Endothelial cell of umbilical vein (primary cell): ENCODE data around the gene ASB1. TPM values are rescaled to one million over a fixed set of nuclear protein-coding genes. Genes with fewer than 3 reads are reported as not detected.

Source experiments
- BruUV-seq: library from RNA; stranded (reverse); fragments of 400-500 nt; replicated peaks from 2 replicates; lab custom pipeline; 2021; lab: Mats Ljungman, UMichigan
- CTCF ChIA-PET: fragments of 300-600, 350-600 bp; sonication (Branson Sonifier 250); formaldehyde crosslinking; loops from one replicate; lab custom pipeline; 2021; ENCODE audit warnings: antibody characterized with exemption, inconsistent platforms; lab: Charles Lee
- POLR2A ChIA-PET: fragments of 300-600, 350-600 bp; sonication (Branson Sonifier 250); formaldehyde crosslinking; loops from one replicate; lab custom pipeline; 2021; ENCODE audit warnings: antibody characterized with exemption, inconsistent platforms; lab: Charles Lee
- DNase-seq: peaks from one replicate; pipeline ENCODE4 v3.0.0-alpha.2; 2011; ENCODE audit warnings: low read depth, low spot score
- FAIRE-seq: peaks from 2 replicates; lab custom pipeline; 2011; peaks lifted over from hg19 to GRCh38; lab: Jason Lieb, UNC
- H2AFZ ChIP-seq: 2 replicates; pipeline ENCODE4 v1.6.0; 2012; ENCODE audit warnings: low read depth, low read length, control low read depth, inconsistent platforms
- H3K27ac ChIP-seq: 2 replicates; pipeline ENCODE4 v1.5.1; 2011; ENCODE audit warnings: low read depth, mild to moderate bottlenecking, control low read depth, low read length, moderate library complexity; ENCODE audit not compliant: insufficient read depth
- H3K27me3 ChIP-seq, 2 experiments: 2 replicates each; pipeline versions ENCODE4 v1.6.0 to v1.6.1; 2011; ENCODE audit warnings: low read length in 2 of 2, mixed read lengths in 1 of 2; ENCODE audit not compliant: control insufficient read depth in 2 of 2, insufficient read depth in 2 of 2
- H3K36me3 ChIP-seq, 2 experiments: 2 replicates in 1 of 2; 3 replicates in 1 of 2; pipeline ENCODE4 v1.5.1; 2011; ENCODE audit warnings: low read length in 2 of 2, mild to moderate bottlenecking in 1 of 2, moderate library complexity in 1 of 2; ENCODE audit not compliant: control insufficient read depth in 2 of 2, insufficient read depth in 2 of 2; ENCODE audit errors: extremely low read depth in 1 of 2
- H3K4me1 ChIP-seq: 3 replicates; pipeline ENCODE4 v1.5.1; 2011; ENCODE audit warnings: mild to moderate bottlenecking, low read length; ENCODE audit not compliant: control insufficient read depth, insufficient read depth; ENCODE audit errors: extremely low read depth
- H3K4me2 ChIP-seq: 2 replicates; pipeline ENCODE4 v1.6.1; 2011; ENCODE audit warnings: low read length, control low read depth, mixed read lengths; ENCODE audit not compliant: insufficient read depth
- H3K4me3 ChIP-seq, 3 experiments: fragments of 200-600 bp in 1 of 3; sonication (generic), shearing (Covaris generic) in 1 of 3; replicated peaks in 1 of 3; 2 replicates each; pipeline ENCODE4 v1.5.1; 2011 to 2016; ENCODE audit warnings: control low read depth in 3 of 3, low read length in 3 of 3, mild to moderate bottlenecking in 2 of 3, inconsistent platforms in 1 of 3, low read depth in 1 of 3, moderate library complexity in 1 of 3; ENCODE audit not compliant: insufficient read depth in 1 of 3
- H3K79me2 ChIP-seq: 2 replicates; pipeline ENCODE4 v1.6.0; 2012; ENCODE audit warnings: low read length, inconsistent platforms; ENCODE audit not compliant: control insufficient read depth, insufficient read depth
- H3K9ac ChIP-seq: replicated peaks from 2 replicates; pipeline ENCODE3; 2011; ENCODE audit warnings: low read length, control low read depth; ENCODE audit not compliant: insufficient read depth; ENCODE audit errors: extremely low read depth
- H3K9me1 ChIP-seq: replicated peaks from 3 replicates; pipeline ENCODE4 v1.6.0; 2011; ENCODE audit warnings: mild to moderate bottlenecking, low read length; ENCODE audit not compliant: control insufficient read depth, insufficient read depth; ENCODE audit errors: extremely low read depth
- H3K9me3 ChIP-seq: replicated peaks from 2 replicates; pipeline ENCODE4 v1.5.1; 2012; ENCODE audit warnings: low read length, inconsistent platforms; ENCODE audit not compliant: control insufficient read depth, insufficient read depth
- H4K20me1 ChIP-seq: replicated peaks from 2 replicates; pipeline ENCODE3; 2011; ENCODE audit warnings: mild to moderate bottlenecking, low read length; ENCODE audit not compliant: control insufficient read depth, insufficient read depth; ENCODE audit errors: extremely low read depth
- CTCF ChIP-seq, 2 donors: IDR thresholded peaks; 1 replicate in 1 of 2; 2 replicates in 1 of 2; pipeline ENCODE4 v1.5.1; 2011; ENCODE audit warnings: low read length in 2 of 2, mild to moderate bottlenecking in 2 of 2, moderate library complexity in 2 of 2, control low read depth in 1 of 2, inconsistent platforms in 1 of 2, low read depth in 1 of 2; ENCODE audit not compliant: insufficient read depth in 1 of 2; ENCODE audit errors: extremely low read depth in 1 of 2
- EZH2 ChIP-seq: IDR thresholded peaks from 2 replicates; pipeline ENCODE4 v1.6.1; 2012; ENCODE audit warnings: borderline replicate concordance, low read depth, mild to moderate bottlenecking, moderate library complexity, low read length, inconsistent platforms; ENCODE audit not compliant: severe bottlenecking
- FOS ChIP-seq: IDR thresholded peaks from 2 replicates; pipeline ENCODE4 v1.6.1; 2011; ENCODE audit warnings: mild to moderate bottlenecking, low read length, moderate library complexity, borderline replicate concordance; ENCODE audit not compliant: insufficient read depth
- GATA2 ChIP-seq: IDR thresholded peaks from 2 replicates; pipeline ENCODE4 v1.7.0; 2011; ENCODE audit warnings: low read depth, mild to moderate bottlenecking, moderate library complexity, mixed read lengths, low read length; ENCODE audit not compliant: insufficient read length, insufficient read depth
- JUN ChIP-seq: IDR thresholded peaks from 2 replicates; pipeline ENCODE4 v1.6.1; 2011; ENCODE audit warnings: borderline replicate concordance, low read depth; ENCODE audit not compliant: insufficient read length, insufficient read depth
- MAX ChIP-seq: IDR thresholded peaks from 2 replicates; pipeline ENCODE4 v1.6.1; 2011; ENCODE audit not compliant: insufficient read depth, insufficient read length
- MYC ChIP-seq: IDR thresholded peaks from one replicate; pipeline ENCODE4 v1.6.1; 2011; ENCODE audit warnings: mild to moderate bottlenecking, low read depth, low read length
- POLR2A ChIP-seq: IDR thresholded peaks from 2 replicates; pipeline ENCODE4 v1.6.1; 2012; ENCODE audit warnings: low read depth, mild to moderate bottlenecking, control low read depth, low read length
- POLR2AphosphoS5 ChIP-seq: IDR thresholded peaks from 2 replicates; pipeline ENCODE4 v1.6.1; 2012; ENCODE audit warnings: low read depth, mild to moderate bottlenecking, control low read depth, low read length, moderate library complexity; ENCODE audit not compliant: insufficient read depth
- dilution Hi-C: fragments of 300-500 bp; cut with MboI; formaldehyde crosslinking; loops from one replicate; pipeline ENCODE4 v1.15.0; 2019; ENCODE audit warnings: low sequenced_read_pairs; ENCODE audit not compliant: extremely low pct_ligation_motif_present
- intact Hi-C: fragments of 100-400 bp; cut with micrococcal nuclease; formaldehyde crosslinking; loops from one replicate; pipeline ENCODE4 v1.10.0; 2022
- polyA plus RNA-seq, 4 experiments: library from polyadenylated mRNA; depleted of rRNA in 3 of 4; stranded (reverse) in 3 of 4; unstranded in 1 of 4; fragments of >200 nt; gene quantifications; 2 replicates each; pipeline versions ENCODE4 v1.2.1 to v1.2.3, GENCODE V29; 2011 to 2012; ENCODE audit warnings: missing spikeins in 1 of 4
- total RNA-seq: library from RNA; stranded (reverse); gene quantifications from 2 replicates; pipeline ENCODE4 v1.2.3, GENCODE V29; 2021

ASB1 gene
- total and polyA plus RNA-seq, 2 donors (not counting 3 experiments of a cell fraction or from before 2014, with no cell fraction given): 12.3 to 16.2 TPM

GRCh38 chr2:238406221-238406997, 20.3 kb upstream of the ASB1 start:
- Histone ChIP-seq H3K4me2 (no peak overlapping the region), H4K20me1 (no peaks in the 10 kb centered on the region), H3K9me3 (no peaks in the 10 kb centered on the region), H3K79me2 (no peaks in the 10 kb centered on the region), H3K36me3 (peaks cover 0 to 1% of the 10 kb centered on the region in 2 experiments), H3K27ac (no peak overlapping the region), H3K9ac (no peak overlapping the region), H3K4me1 (no peaks in the 10 kb centered on the region), H2AFZ (no peak overlapping the region), H3K27me3 (no peaks in the 10 kb centered on the region), H3K9me1 (no peaks in the 10 kb centered on the region), H3K4me3 (no peak overlapping the region)
- no TSS peak for BruUV-seq
- TF ChIP-seq GATA2 (no peak), CTCF (IDR thresholded peaks at IDR 0.05; ENCODE audit: extremely low read depth in 1 of 2, insufficient read depth in 1 of 2, low read depth in 1 of 2, low read length in 2 of 2) (no peak), MAX (no peak), JUN (no peak), EZH2 (no peak), FOS (no peak), POLR2A (no peak), POLR2AphosphoS5 (no peak), MYC (no peak)
- ChIA-PET POLR2A (no interaction called here), CTCF (no interaction called here)
- dilution Hi-C loops: no loop called here
- FAIRE-seq: no peak
- intact Hi-C loops: loop anchor here (5.0 kb wide), 1 partner anchor 1539 kb away; no protein-coding TSS in a partner anchor
- DNase-seq: no peak
